Panc1 (cell line): Measurements from ENCODE around the gene ACSL6. TPM values are rescaled to one million over a fixed set of nuclear protein-coding genes. Genes with fewer than 3 reads are reported as not detected.

ENCODE experiments used
- ATAC-seq: fragments of 200-7000 bp; cut with Tn5 transposase; 2 replicates; pipeline ENCODE4 v1.9.1; 2020; ENCODE audit warnings: mild to moderate bottlenecking, moderate library complexity
- BruUV-seq: library from RNA; stranded (reverse); fragments of 400-500 nt; replicated peaks from 2 replicates; lab custom pipeline; 2021; lab: Mats Ljungman, UMichigan
- CTCF ChIA-PET: fragments of 300-600 bp; sonication (Branson Sonifier 250); formaldehyde crosslinking; loops from one replicate; lab custom pipeline; 2022; ENCODE audit warnings: antibody characterized with exemption; lab: Charles Lee
- POLR2A ChIA-PET: fragments of 300-600 bp; sonication (Branson Sonifier 250); formaldehyde crosslinking; loops from one replicate; lab custom pipeline; 2022; ENCODE audit warnings: antibody characterized with exemption; lab: Charles Lee
- DNase-seq: peaks from one replicate; pipeline ENCODE4 v3.0.0-alpha.2; 2010; ENCODE audit warnings: low read depth, low spot score
- H3K27ac ChIP-seq: 2 replicates; pipeline ENCODE4 v1.5.1; 2011; ENCODE audit warnings: mild to moderate bottlenecking, low read length, inconsistent platforms
- H3K27me3 ChIP-seq: fragments of 200-500 bp; sonication (Bioruptor generic); 2 replicates; pipeline ENCODE4 v1.6.0; 2014; ENCODE audit warnings: low read length, inconsistent platforms; ENCODE audit not compliant: control insufficient read depth, insufficient read depth
- H3K36me3 ChIP-seq: fragments of 200-500 bp; sonication (Bioruptor generic); 2 replicates; pipeline ENCODE4 v1.5.1; 2014; ENCODE audit warnings: inconsistent platforms, mild to moderate bottlenecking, low read length, moderate library complexity; ENCODE audit not compliant: control insufficient read depth, insufficient read depth
- H3K4me1 ChIP-seq: 2 replicates; pipeline ENCODE4 v1.5.1; 2011; ENCODE audit warnings: inconsistent platforms, mild to moderate bottlenecking, low read length, moderate library complexity; ENCODE audit not compliant: control insufficient read depth, insufficient read depth
- H3K4me3 ChIP-seq, 2 experiments: 2 replicates each; pipeline ENCODE4 v1.5.1; 2011 to 2012; ENCODE audit warnings: low read depth in 2 of 2, low read length in 2 of 2, mild to moderate bottlenecking in 2 of 2, inconsistent platforms in 1 of 2, moderate library complexity in 1 of 2
- H3K9me3 ChIP-seq: fragments of 200-500 bp; sonication (Bioruptor generic); 2 replicates; pipeline ENCODE4 v1.5.1; 2014; ENCODE audit warnings: low read depth, mild to moderate bottlenecking, inconsistent platforms, low read length, moderate library complexity; ENCODE audit not compliant: control insufficient read depth, insufficient read depth
- CTCF ChIP-seq: fragments of 450-650 bp; IDR thresholded peaks from 2 replicates; pipeline ENCODE4 v1.5.1; 2017; ENCODE audit warnings: mild to moderate bottlenecking
- POLR2AphosphoS5 ChIP-seq: IDR thresholded peaks from 2 replicates; pipeline ENCODE4 v1.6.1; 2012; ENCODE audit warnings: mild to moderate bottlenecking, low read depth, low read length, moderate library complexity
- REST ChIP-seq, 2 experiments: IDR thresholded peaks; 2 replicates each; pipeline ENCODE4 v1.6.1; 2011 to 2012; ENCODE audit warnings: low read depth in 2 of 2, control low read depth in 1 of 2, low read length in 1 of 2, mild to moderate bottlenecking in 1 of 2, moderate library complexity in 1 of 2; ENCODE audit not compliant: insufficient read depth in 1 of 2
- SIN3A ChIP-seq: IDR thresholded peaks from 2 replicates; pipeline ENCODE4 v1.6.1; 2012; ENCODE audit warnings: low read depth, mild to moderate bottlenecking, low read length, moderate library complexity, borderline replicate concordance; ENCODE audit not compliant: insufficient read depth
- TCF7L2 ChIP-seq: IDR thresholded peaks from 2 replicates; pipeline ENCODE4 v1.6.1; 2011; ENCODE audit warnings: mild to moderate bottlenecking, low read depth, low read length, inconsistent platforms
- in situ Hi-C: cut with HindIII; loops from 2 replicates; pipeline ENCODE4 v1.10.0; 2016; ENCODE audit warnings: low sequenced_read_pairs, low pct_unique_long_range_greater_than_20kb
- intact Hi-C: fragments of 100-400 bp; cut with micrococcal nuclease; formaldehyde crosslinking; loops from one replicate; pipeline ENCODE4 v1.10.0; 2022; ENCODE audit not compliant: unreplicated experiment
- total RNA-seq: library from RNA; stranded (reverse); gene quantifications from one replicate; pipeline ENCODE4 v1.2.1, GENCODE V29; 2021; ENCODE audit not compliant: unreplicated experiment

Gene ACSL6
- total RNA-seq, 1 experiment from 2014 or later: 0.18 TPM

GRCh38 chr5:131945551-131946168, 65.8 kb downstream of the ACSL6 start, which contains the start of gene MEIKIN:
Gene MEIKIN (minus strand): TSS chr5:131945663. CDS start chr5:131945505, 158 bp downstream.
- CTCF ChIA-PET: no interaction called here
- no TSS peak for BruUV-seq
- H3K4me1 ChIP-seq: no peaks in the 10 kb centered on the region
- H3K4me3 ChIP-seq: no peak within 1 kb of the TSS
- DNase-seq (no peak), ATAC-seq (no peak)
- no peak for TF ChIP-seq TCF7L2
- TF ChIP-seq POLR2AphosphoS5: no peak
- in situ Hi-C loops: no loop called here
- intact Hi-C loops: no loop called here
- H3K27me3 ChIP-seq: peaks cover 2% of the 10 kb centered on the region; the same call in 1 of the 2 replicates
- POLR2A ChIA-PET: no interaction called here
- H3K36me3 ChIP-seq: no peaks in the 10 kb centered on the region
- H3K27ac ChIP-seq: no peak within 1 kb of the TSS
- no peaks in the 10 kb centered on the region for H3K9me3 ChIP-seq

- no peak overlapping the region for H3K27ac ChIP-seq
- no peak for ATAC-seq
- in situ Hi-C loops: no loop called here
- intact Hi-C loops: no loop called here
- no peaks in the 10 kb centered on the region for H3K36me3 ChIP-seq
- no peak for TF ChIP-seq REST (IDR thresholded peaks at IDR 0.05; ENCODE audit: insufficient read depth in 1 of 2, low read depth in 2 of 2, low read length in 1 of 2)
- TF ChIP-seq SIN3A: no peak
- BruUV-seq: no TSS peak
- DNase-seq: no peak
- no peaks in the 10 kb centered on the region for H3K9me3 ChIP-seq
- CTCF ChIA-PET: no interaction called here
- POLR2A ChIA-PET: no interaction called here
- no peak overlapping the region for H3K4me3 ChIP-seq
- H3K27me3 ChIP-seq: peaks cover 6% of the 10 kb centered on the region; the same call in 1 of the 2 replicates
- no peaks in the 10 kb centered on the region for H3K4me1 ChIP-seq
Observed at GRCh38 chr5:131944702-131945550, 66.5 kb downstream of the ACSL6 start.

GRCh38 chr5:131943916-131944315, 67.5 kb downstream of the ACSL6 start:
- POLR2A ChIA-PET: no interaction called here
- in situ Hi-C loops (no loop called here), intact Hi-C loops (no loop called here)
- no TSS peak for BruUV-seq
- ATAC-seq (no peak), DNase-seq (no peak)
- Histone ChIP-seq H3K27me3 (peaks cover 11% of the 10 kb centered on the region; the same call in 1 of the 2 replicates), H3K27ac (no peak overlapping the region), H3K4me3 (no peak overlapping the region), H3K36me3 (no peaks in the 10 kb centered on the region), H3K4me1 (no peaks in the 10 kb centered on the region), H3K9me3 (no peaks in the 10 kb centered on the region)
- TF ChIP-seq REST (IDR thresholded peaks at IDR 0.05; ENCODE audit: insufficient read depth in 1 of 2, low read depth in 2 of 2, low read length in 1 of 2) (no peak), TCF7L2 (no peak), POLR2AphosphoS5 (no peak), CTCF (no peak), SIN3A (no peak)
- CTCF ChIA-PET: no interaction called here
